ENCODE measurements around the gene GGA2. TPM values are rescaled to one million over a fixed set of nuclear protein-coding genes. Genes with fewer than 3 reads are reported as not detected.

The GGA2 gene
- total and polyA plus RNA-seq, 8 donors = 125 to 163 (median 142) TPM

DNA sequence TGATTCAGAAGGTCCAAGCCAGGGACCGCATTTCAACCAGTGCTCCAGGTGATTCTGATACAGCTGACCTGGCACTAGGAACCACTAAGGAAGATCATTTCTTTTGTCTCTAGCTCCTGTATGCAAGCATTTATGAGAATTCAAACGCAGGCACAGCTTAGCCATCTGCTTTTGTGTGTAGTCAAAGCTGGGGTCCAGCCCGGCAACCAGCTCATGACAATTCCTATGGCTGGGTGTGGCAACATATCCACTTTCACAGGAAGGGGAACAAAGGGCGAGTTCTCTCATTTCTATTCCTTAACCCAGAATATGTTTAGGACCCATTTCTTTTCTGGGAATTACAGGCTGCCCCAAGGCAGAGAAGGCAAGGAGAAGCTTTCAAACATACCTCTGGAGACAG lies 30.0 kb downstream of the GGA2 start:
- H3K36me3 ChIP-seq = peaks cover 8 to 100% of the 10 kb centered on the region in 2 donors
- intact Hi-C loops (cut with DNase I) = no loop called here
- no peak overlapping the region for H3K27ac ChIP-seq
- ATAC-seq = no peak
- no peak overlapping the region for H3K4me3 ChIP-seq
- H3K9me3 ChIP-seq = no peaks in the 10 kb centered on the region
- DNase-seq = no peak
- H3K4me1 ChIP-seq = no peaks in the 10 kb centered on the region
- TF ChIP-seq, protein P1, sequence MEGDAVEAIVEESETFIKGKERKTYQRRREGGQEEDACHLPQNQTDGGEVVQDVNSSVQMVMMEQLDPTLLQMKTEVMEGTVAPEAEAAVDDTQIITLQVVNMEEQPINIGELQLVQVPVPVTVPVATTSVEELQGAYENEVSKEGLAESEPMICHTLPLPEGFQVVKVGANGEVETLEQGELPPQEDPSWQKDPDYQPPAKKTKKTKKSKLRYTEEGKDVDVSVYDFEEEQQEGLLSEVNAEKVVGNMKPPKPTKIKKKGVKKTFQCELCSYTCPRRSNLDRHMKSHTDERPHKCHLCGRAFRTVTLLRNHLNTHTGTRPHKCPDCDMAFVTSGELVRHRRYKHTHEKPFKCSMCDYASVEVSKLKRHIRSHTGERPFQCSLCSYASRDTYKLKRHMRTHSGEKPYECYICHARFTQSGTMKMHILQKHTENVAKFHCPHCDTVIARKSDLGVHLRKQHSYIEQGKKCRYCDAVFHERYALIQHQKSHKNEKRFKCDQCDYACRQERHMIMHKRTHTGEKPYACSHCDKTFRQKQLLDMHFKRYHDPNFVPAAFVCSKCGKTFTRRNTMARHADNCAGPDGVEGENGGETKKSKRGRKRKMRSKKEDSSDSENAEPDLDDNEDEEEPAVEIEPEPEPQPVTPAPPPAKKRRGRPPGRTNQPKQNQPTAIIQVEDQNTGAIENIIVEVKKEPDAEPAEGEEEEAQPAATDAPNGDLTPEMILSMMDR (IDR thresholded peaks at IDR 0.05) = no peak
- H3K27me3 ChIP-seq = no peaks in the 10 kb centered on the region

DNA sequence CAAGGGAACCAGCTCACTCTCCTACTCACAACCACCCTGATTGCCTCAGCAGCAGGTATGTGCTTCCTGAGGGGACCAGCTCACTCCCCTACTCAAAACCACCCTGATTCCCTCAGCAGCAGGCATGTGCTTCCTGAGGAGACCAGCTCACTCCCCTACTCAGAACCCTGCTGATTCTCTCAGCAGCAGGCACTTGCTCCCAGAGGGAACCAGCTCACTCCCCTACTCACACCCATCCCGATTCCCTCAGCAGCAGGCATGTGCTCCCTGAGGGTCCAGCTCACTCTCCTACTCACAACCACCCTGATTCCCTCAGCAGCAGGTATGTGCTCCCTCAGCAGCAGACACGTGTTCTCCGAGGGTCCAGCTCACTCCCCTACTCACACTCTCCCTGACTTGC lies 31.2 kb downstream of the GGA2 start:
- Histone ChIP-seq H3K36me3 (peaks cover 8 to 100% of the 10 kb centered on the region in 2 donors), H3K4me3 (no peak overlapping the region), H3K27ac (no peak overlapping the region), H3K27me3 (no peaks in the 10 kb centered on the region), H3K9me3 (no peaks in the 10 kb centered on the region), H3K4me1 (no peaks in the 10 kb centered on the region)
- intact Hi-C loops (cut with DNase I) = no loop called here
- no peak for ATAC-seq
- DNase-seq = no peak
- TF ChIP-seq, protein P1 (IDR thresholded peaks at IDR 0.05) = no peak

DNA sequence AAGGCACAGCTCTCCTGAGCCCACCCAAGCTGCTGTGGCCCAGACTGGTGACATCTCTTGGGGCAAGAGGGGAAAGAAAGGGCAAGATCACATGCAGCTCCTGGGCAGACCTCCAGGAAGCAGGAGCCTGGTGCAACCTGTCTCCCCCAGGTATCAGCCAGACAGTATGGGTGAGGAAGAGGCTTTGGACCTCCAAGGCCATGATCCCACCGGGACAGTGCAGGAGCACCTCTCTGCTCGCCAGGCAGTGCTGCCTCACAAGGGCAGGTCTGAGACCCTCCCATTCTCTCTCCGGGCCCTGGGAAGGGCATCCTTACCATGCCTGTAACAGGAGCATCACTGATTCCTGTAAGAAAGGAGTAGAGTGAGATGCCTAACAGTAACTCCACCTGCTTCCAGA lies 31.7 kb downstream of the GGA2 start:
- Histone ChIP-seq H3K36me3 (peaks cover 8 to 100% of the 10 kb centered on the region in 2 donors), H3K4me3 (no peak overlapping the region), H3K27ac (no peak overlapping the region), H3K27me3 (no peaks in the 10 kb centered on the region), H3K4me1 (no peaks in the 10 kb centered on the region), H3K9me3 (no peaks in the 10 kb centered on the region)
- TF ChIP-seq, protein P1 (IDR thresholded peaks at IDR 0.05) = no peak
- ATAC-seq = no peak
- DNase-seq = no peak
- intact Hi-C loops (cut with DNase I) = no loop called here

DNA sequence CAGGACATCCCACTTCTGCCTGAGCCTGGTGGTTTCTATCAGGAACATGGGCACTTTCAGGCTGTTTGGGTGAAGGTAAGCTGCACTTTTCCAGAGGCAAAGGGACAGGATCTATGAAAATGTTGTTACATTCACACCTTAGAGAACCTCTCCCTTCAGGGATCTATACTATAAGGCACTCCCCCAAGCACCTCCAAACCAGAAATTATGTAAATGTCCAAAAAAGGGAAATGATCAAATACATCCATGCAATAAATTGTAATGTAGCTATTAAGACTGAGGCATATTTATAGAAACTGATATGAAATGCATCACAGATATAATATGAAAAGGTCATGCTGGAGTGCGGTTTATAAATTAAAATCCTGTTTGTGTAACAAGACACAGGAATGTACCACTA lies 34.0 kb downstream of the GGA2 start:
- no peak for DNase-seq

DNA sequence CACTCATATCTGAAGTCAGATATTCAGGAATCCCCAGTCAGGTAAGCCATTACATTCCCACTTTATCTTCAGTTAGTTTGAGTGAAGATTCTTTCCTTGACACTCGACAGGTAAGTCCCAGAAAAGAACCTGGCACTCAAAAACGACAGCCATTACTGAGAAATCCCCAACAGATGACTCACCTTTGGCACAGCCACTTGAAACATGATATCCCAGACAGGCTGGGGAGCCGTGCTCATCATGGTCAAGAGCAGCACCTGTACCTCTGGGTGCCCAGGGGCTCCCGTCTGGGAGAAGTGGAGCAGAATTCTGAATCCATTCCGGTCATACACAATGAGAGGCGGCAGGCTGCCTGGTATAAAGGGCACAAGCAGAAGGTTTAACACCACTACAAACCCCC lies 40.5 kb downstream of the GGA2 start:
- no peak overlapping the region for H3K27ac ChIP-seq
- no peaks in the 10 kb centered on the region for H3K9me3 ChIP-seq
- ATAC-seq (peak; percentile 83), DNase-seq (no peak)
- no peaks in the 10 kb centered on the region for H3K27me3 ChIP-seq
- TF ChIP-seq, protein P1 (IDR thresholded peaks at IDR 0.05) = no peak
- H3K4me3 ChIP-seq = no peak overlapping the region
- intact Hi-C loops (cut with DNase I) = no loop called here
- H3K4me1 ChIP-seq = peaks cover 0 to 3% of the 10 kb centered on the region in 2 donors
- peaks cover 0 to 99% of the 10 kb centered on the region in 2 donors for H3K36me3 ChIP-seq

More for the DNA sequence above, 34.0 kb downstream of the GGA2 start:
- Histone ChIP-seq H3K4me1 (no peaks in the 10 kb centered on the region), H3K27me3 (no peaks in the 10 kb centered on the region), H3K4me3 (no peak overlapping the region), H3K27ac (no peak overlapping the region), H3K36me3 (peaks cover 0 to 100% of the 10 kb centered on the region in 2 donors), H3K9me3 (no peaks in the 10 kb centered on the region)
- intact Hi-C loops (cut with DNase I) = no loop called here
- TF ChIP-seq, protein P1 (IDR thresholded peaks at IDR 0.05) = no peak
- no peak for ATAC-seq
